K562 (cell line): Measurements from ENCODE around the gene ZNF350. TPM values are rescaled to one million over a fixed set of nuclear protein-coding genes. Genes with fewer than 3 reads are reported as not detected.
A peak's percentile ranks its signal among the peaks of the same experiment; 100 is the strongest.

Experiments used
- CCNT2 ChIP-seq: IDR thresholded peaks from 2 replicates; pipeline ENCODE4 v1.6.1; 2011; ENCODE audit warnings: borderline replicate concordance, low read depth, mild to moderate bottlenecking, moderate library complexity, mixed read lengths, low read length; ENCODE audit not compliant: insufficient read length; ENCODE audit errors: extremely low read depth
- E2F4 ChIP-seq: sonication (generic); formaldehyde crosslinking; IDR thresholded peaks from 2 replicates; pipeline ENCODE4 v1.8.0; 2022; ENCODE audit warnings: mild to moderate bottlenecking, low read depth, missing genetic modification reagents
- HBP1 ChIP-seq: fragments of 450-650 bp; formaldehyde crosslinking; IDR thresholded peaks from 2 replicates; pipeline ENCODE4 v1.4.0; 2022; ENCODE audit warnings: missing genetic modification characterization
- HCFC1 ChIP-seq: IDR thresholded peaks from 2 replicates; pipeline ENCODE4 v1.6.1; 2012; ENCODE audit warnings: low read depth, low read length, improper control_type of control experiment
- HIVEP1 ChIP-seq: fragments of 250-450 bp; sonication (Bioruptor Pico); IDR thresholded peaks from 2 replicates; pipeline ENCODE4 v1.4.0; 2020; ENCODE audit warnings: mild to moderate bottlenecking
- KDM2B ChIP-seq: fragments of 250-450 bp; sonication (Bioruptor Pico); IDR thresholded peaks from 2 replicates; pipeline ENCODE4 v1.8.0; 2021; ENCODE audit warnings: mild to moderate bottlenecking, moderate library complexity
- L3MBTL2 ChIP-seq: fragments of 450-650 bp; IDR thresholded peaks from 2 replicates; pipeline ENCODE4 v1.6.1; 2016; ENCODE audit warnings: mild to moderate bottlenecking, moderate library complexity
- MECOM ChIP-seq: fragments of 250-450 bp; sonication (Bioruptor Pico); IDR thresholded peaks from 2 replicates; pipeline ENCODE4 v1.8.0; 2022; ENCODE audit warnings: inconsistent platforms
- NR2C1 ChIP-seq, 2 experiments: fragments of 450-650 bp; IDR thresholded peaks; 2 replicates each; pipeline ENCODE4 v1.6.1; 2017; ENCODE audit warnings: mild to moderate bottlenecking in 2 of 2, antibody characterized with exemption in 1 of 2, inconsistent platforms in 1 of 2, missing compliant biosample characterization in 1 of 2, missing genetic modification characterization in 1 of 2
- PREB ChIP-seq: sonication (generic); formaldehyde crosslinking; IDR thresholded peaks from 2 replicates; pipeline ENCODE4 v1.8.1; 2023; ENCODE audit warnings: mild to moderate bottlenecking, missing genetic modification reagents
- SMAD2 ChIP-seq: fragments of 150-350 bp; IDR thresholded peaks from 2 replicates; pipeline ENCODE4 v1.6.1; 2014; ENCODE audit warnings: low read depth, mild to moderate bottlenecking, low read length
- THRAP3 ChIP-seq: fragments of 450-650 bp; IDR thresholded peaks from 2 replicates; pipeline ENCODE4 v1.6.1; 2016; ENCODE audit warnings: mild to moderate bottlenecking, inconsistent platforms, borderline replicate concordance
- XRCC5 ChIP-seq: fragments of 200-400 bp; formaldehyde crosslinking; IDR thresholded peaks from 2 replicates; pipeline ENCODE4 v1.6.1; 2017; ENCODE audit warnings: low read depth, mild to moderate bottlenecking, low read length
- ZBTB2 ChIP-seq: fragments of 450-650 bp; IDR thresholded peaks from 2 replicates; pipeline ENCODE4 v1.6.1; 2016; ENCODE audit warnings: antibody characterized with exemption
- ZBTB9 ChIP-seq: fragments of 450-650 bp; formaldehyde crosslinking; IDR thresholded peaks from 2 replicates; pipeline ENCODE4 v1.4.0; 2020; ENCODE audit warnings: mild to moderate bottlenecking, moderate library complexity
- ZFX ChIP-seq: sonication (generic); formaldehyde crosslinking; IDR thresholded peaks from 2 replicates; pipeline ENCODE4 v1.8.0; 2022; ENCODE audit warnings: mild to moderate bottlenecking, missing genetic modification reagents, moderate library complexity
- ZKSCAN3 ChIP-seq: fragments of 250-450 bp; sonication (Bioruptor Pico); IDR thresholded peaks from 2 replicates; pipeline ENCODE4 v1.4.0; 2020
- ZNF24 ChIP-seq: fragments of 450-650 bp; IDR thresholded peaks from 2 replicates; pipeline ENCODE4 v1.6.1; 2016
- ZNF57 ChIP-seq: fragments of 450-650 bp; formaldehyde crosslinking; IDR thresholded peaks from 2 replicates; pipeline ENCODE4 v1.4.0; 2020; ENCODE audit warnings: mild to moderate bottlenecking, moderate library complexity
- ZNF584 ChIP-seq: fragments of 200-800 bp; sonication (Bioruptor generic); IDR thresholded peaks from 2 replicates; pipeline ENCODE4 v1.6.1; 2016; ENCODE audit warnings: low read depth, mild to moderate bottlenecking, missing genetic modification characterization, missing compliant biosample characterization
- ZNF589 ChIP-seq: fragments of 200-800 bp; sonication (Bioruptor generic); IDR thresholded peaks from 2 replicates; pipeline ENCODE4 v1.6.1; 2016; ENCODE audit warnings: low read depth, missing genetic modification characterization, missing compliant biosample characterization
- ZNF696 ChIP-seq: fragments of 250-450 bp; sonication (Bioruptor Pico); conservative IDR thresholded peaks from 2 replicates; pipeline ENCODE4 v1.4.0; 2020; ENCODE audit warnings: mild to moderate bottlenecking, moderate library complexity
- polyA plus RNA-seq, 8 experiments: library from polyadenylated mRNA; depleted of rRNA in 4 of 8; stranded (reverse) in 5 of 8; unstranded in 3 of 8; fragments of >200 nt; fragmentation: Nextera tagmentation in 2 of 8; fragmentation: Illumina TruSeq in 1 of 8; extraction: Ambion mirVana in 2 of 8; extraction: Trizol in 1 of 8; gene quantifications; 2 replicates each; pipeline versions ENCODE4 v1.2.1 to v1.2.3, GENCODE V29; 2011 to 2014; ENCODE audit warnings: inconsistent platforms in 1 of 8, missing spikeins in 1 of 8
- total RNA-seq, 7 experiments: library from RNA; depleted of rRNA in 6 of 7; stranded (reverse); fragments of >200 nt in 6 of 7; fragmentation: Illumina TruSeq in 2 of 7; extraction: Trizol in 2 of 7; gene quantifications; 2 replicates each; pipeline versions ENCODE4 v1.2.1 to v1.2.3, GENCODE V29; 2011 to 2021; ENCODE audit warnings: low replicate concordance in 1 of 7

Gene ZNF350
- total and polyA plus RNA-seq, 9 of the 15 experiments (the other 6 are each of a cell fraction or from before 2014, with no cell fraction given) = 1.7 to 4.8 (median 2.9) TPM

- TF ChIP-seq ZBTB2 (peak; percentile 57; the same call in 1 of the 2 replicates), PREB (CRISPR knock-in tag) (no peak), ZNF57 (CRISPR knock-in tag) (no peak), KDM2B (peak; percentile 45; the same call in 1 of the 2 replicates), ZKSCAN3 (CRISPR knock-in tag) (no peak), ZBTB9 (peak; percentile 79; the same call in 1 of the 2 replicates), HIVEP1 (CRISPR knock-in tag) (no peak), ZNF584 (no peak), ZFX (CRISPR knock-in tag) (peak; percentile 91), ZNF24 (0 out of 2 replicates have a peak, but pooled peaks have one; percentile 28), ZNF589 (peak; percentile 63; the same call in 1 of the 2 replicates), SMAD2 (no peak), NR2C1 (IDR thresholded peaks at IDR 0.05) (peak; percentile 89), NR2C1 (tag; IDR thresholded peaks at IDR 0.05) (peak; percentile 84), MECOM (CRISPR knock-in tag) (no peak), L3MBTL2 (peak; percentile 95), XRCC5 (no peak), HCFC1 (peak; percentile 94), HBP1 (CRISPR knock-in tag) (no peak), ZNF696 (no peak), E2F4 (0 out of 2 replicates have a peak, but pooled peaks have one; percentile 48), THRAP3 (no peak), CCNT2 (no peak)
These were observed 41.6 kb upstream of the ZNF350 start, which contains the start of gene ZNF614 (continued) for GRCh38 chr19:52028027-52028779.
